ENCODE results near the gene SYT6.
"Not testable (repeated sequence)": the region's sequence is repeated elsewhere in the genome, so short reads cannot be mapped to it uniquely, and the experiment has no call there.

SYT6 gene

DNA sequence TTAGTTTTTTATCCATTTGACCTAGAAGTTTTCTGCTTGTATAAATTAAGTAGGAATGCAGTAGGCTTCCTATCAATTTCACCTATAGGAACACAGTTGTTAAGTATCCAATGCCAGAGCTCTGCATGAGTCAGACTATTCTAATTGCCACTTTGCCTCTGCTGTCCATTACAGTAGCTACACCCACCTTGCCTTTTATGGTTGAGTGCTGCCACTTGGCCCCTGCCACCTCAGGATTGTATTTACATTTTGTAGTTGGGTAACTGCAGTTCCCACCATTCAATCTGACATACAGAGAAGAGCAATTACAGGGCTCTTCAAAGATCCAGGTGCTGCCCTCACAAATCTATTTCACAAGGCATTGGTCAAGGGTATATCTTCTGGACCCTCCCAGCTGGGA is 83.9 kb downstream of the SYT6 start:
- not testable (repeated sequence) for DNase-seq (ENCODE audit: low read depth)

DNA sequence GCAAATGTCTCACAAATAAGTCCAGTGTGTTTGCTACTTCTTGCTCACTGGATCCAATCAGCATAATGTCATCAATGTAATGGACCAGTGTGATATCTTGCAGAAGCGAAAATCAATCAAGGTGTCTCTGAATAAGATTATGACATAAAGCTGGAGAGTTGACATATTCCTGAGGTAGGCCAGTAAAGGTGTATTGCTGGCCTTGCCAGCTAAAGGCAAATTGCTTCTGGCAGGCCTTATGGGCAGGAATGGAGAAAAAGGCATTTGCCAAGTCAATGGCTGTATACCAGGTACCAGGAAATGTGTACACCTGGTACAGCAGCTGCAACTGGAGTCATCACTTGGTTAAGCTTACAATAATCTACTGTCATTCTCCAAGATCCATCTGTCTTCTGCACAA is 85.0 kb downstream of the SYT6 start:
- DNase-seq (ENCODE audit: low read depth), result not testable (repeated sequence)

DNA sequence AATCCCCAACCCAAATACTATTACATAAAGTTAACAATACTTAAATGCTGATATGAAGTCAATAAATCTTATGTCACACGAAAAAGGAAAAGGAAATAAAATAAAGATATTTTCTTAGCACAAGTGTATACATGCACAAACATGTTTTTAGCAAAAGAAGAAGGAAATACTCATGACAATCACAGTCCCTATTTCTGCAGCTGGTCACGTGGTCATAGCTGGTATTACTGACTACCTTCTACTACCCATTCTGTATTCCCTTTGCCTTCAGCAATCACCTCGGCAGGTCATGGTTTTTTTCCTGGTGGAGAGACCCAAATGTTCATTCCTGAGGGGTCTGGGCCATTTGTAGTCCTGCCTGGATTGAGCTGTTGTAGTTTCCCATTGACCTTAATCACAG is 88.0 kb downstream of the SYT6 start:
- DNase-seq (ENCODE audit: low read depth), result not testable (repeated sequence)

DNA sequence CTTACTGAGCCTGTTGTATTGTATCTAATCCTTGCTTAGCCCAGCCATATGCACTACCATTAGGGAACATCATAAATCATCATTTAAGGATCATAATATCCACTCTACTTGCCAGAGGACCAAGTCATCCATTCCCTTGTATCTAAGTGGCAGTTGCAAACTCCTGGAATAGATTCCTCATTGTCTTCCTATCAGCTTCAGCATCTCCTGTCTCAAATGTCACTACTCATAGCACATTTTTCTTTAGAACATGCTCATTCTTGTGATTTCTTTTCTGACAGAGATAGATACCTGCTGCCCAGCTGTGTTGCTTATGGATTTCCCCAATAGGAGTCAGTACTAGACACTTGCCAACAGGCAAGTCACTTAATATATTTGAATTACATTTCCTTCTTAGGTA is 90.1 kb downstream of the SYT6 start:
- no peak for DNase-seq (ENCODE audit: low read depth)

DNA sequence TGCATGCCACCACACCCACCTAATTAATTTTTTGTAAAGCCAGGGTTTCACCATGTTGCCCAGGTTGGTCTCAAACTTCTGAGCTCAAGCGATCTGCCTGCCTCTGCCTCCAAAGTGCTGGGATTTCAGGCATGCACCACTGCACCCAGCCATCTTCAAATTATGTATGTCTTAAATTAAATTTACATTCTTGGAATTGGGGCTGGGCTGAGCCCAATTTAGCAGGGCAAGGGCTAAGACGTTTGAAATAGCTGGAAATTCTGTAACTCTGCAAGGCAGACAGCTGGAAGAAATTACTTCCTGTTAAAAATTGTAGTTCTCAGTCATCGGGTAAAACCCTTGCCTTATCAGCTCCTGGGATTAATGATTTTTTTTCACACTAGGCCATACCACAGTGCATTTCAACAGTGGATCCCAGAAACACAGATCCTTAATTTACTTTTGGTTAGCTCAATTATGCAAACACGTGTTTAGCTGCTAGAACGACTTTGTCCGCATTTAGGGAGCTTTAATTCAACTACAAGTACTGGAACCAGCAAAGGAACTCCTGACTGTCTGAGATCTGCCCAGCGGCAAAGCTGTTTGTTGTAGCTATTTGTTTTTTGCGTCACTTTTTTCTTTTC is 91.1 kb downstream of the SYT6 start:
- DNase-seq (ENCODE audit: low read depth), result no peak

DNA sequence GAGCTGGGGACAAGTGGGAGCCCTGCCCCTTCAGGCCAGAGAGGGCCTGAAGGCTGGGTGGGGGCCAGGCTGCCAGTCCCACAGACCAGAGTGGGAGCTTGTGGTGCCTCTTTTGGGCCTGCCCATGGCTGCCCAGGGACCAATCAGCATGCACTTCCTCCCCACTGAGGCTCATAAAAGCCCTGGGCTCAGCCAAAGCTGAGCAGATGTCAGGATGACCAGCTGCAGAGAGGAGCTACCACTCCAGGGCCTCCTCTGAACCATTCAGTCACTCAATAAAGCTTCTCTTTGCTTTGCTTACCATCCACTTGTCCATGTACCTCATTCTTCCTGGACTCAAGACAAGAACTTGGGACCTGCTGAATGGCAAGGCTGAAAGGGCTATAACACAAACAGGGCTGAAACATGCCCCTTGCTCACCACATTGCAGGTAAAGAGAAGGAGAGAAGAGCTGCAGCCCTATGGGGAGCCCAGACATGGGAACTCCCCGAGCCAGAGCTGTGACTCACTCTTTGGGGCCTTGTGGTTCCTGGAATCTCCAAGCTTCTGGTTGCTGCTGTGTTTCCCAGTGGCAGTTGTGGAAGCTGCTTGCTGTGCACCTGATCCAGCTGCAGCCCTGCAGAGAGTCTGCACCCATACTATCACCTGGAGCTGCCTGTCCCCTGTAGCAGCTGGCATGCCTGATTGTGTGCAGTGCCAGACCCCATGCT is 92.4 kb downstream of the SYT6 start:
- DNase-seq (ENCODE audit: low read depth), result no peak

DNA sequence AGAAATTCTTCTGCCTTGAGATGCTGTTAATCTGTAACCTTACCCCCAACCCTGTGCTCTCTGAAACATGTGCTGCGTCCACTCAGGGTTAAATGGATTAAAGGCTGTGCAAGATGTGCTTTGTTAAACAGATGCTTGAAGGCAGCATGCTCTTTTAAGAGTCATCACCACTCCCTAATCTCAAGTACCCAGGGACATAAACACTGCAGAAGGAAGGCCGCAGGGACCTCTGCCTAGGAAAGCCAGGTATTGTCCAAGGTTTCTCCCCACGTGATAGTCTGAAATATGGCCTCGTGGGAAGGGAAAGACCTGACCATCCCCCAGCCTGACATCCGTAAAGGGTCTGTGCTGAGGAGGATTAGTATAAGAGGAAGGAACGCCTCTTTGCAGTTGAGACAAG is 95.4 kb downstream of the SYT6 start:
- not testable (repeated sequence) for DNase-seq (ENCODE audit: low read depth)

DNA sequence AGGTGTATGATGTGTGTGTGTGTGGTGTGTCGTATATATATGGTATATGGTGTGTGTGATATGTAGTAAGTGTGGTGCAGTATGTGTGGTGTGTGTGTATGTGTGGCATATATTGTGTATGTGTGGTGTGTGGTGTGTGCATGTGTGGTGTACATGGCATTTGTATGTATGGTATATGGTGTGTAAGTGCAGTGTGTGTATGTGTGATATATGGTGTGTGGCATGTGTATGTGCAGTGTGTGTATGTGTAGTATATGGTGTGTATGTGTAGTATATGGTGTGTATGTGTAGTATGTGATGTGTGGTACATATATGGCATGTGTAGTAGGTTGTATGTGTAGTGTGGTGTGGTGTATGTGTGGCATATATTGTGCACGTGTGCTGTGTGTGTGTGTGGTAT is 99.5 kb downstream of the SYT6 start:
- no peak for DNase-seq (ENCODE audit: low read depth)

DNA sequence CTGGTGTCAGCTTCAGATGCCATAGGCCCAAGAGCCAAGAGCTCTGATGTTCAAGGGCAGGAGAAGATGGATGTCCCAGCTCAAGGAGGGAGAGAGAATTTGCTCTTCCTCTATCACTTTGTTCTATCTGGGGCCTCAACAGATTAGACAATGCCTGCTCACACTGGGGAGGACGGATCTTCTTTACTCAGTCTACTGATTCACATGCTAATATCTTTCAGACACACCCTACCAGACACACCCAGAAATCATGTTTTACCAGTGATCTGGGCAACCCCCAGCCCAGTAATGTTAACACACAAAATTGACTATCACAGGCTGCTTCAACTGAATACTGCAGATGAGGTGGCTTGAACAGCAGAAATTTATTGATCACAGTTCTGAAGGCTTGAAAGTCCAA is 105.4 kb downstream of the SYT6 start:
- no peak for DNase-seq (ENCODE audit: low read depth)

DNA sequence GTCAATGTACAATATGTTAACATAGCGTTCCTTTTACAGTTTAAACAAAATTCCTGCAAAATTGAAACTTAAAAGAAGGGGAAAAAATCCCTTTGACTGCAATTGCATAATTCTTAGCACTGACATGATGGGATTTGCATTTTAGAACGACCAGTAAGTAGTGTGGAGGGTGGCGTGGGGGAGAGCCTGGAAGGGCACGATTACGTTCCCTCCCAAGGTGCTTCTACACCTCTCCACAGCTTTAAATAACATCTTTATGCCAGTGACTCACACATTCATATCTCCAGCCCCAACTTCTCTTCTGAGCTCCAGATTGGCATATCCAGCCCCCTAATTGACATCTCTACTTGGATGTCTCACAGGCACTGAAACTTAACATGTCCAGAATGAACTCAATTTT is 110.1 kb downstream of the SYT6 start:
- DNase-seq (ENCODE audit: low read depth), result no peak

DNA sequence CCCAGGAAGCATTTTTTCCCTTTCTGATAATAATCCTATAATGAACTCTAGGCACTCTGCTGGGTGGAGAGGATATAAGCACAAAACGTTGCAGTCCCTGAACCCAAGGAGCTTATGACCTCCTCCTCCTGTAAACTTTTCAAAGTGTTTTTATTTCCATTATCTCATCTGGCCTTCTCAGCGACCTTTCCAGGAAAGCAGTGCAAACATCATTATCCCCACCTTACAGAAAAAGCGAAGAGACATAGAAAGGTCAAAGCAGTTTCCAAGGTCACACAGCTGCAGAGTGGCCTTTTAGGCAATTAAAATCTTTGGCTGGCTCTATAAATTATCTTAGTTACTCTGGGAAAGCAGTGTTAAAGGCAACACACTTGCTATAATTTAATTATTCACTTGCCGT is 110.6 kb downstream of the SYT6 start:
- DNase-seq (ENCODE audit: low read depth), result no peak

DNA sequence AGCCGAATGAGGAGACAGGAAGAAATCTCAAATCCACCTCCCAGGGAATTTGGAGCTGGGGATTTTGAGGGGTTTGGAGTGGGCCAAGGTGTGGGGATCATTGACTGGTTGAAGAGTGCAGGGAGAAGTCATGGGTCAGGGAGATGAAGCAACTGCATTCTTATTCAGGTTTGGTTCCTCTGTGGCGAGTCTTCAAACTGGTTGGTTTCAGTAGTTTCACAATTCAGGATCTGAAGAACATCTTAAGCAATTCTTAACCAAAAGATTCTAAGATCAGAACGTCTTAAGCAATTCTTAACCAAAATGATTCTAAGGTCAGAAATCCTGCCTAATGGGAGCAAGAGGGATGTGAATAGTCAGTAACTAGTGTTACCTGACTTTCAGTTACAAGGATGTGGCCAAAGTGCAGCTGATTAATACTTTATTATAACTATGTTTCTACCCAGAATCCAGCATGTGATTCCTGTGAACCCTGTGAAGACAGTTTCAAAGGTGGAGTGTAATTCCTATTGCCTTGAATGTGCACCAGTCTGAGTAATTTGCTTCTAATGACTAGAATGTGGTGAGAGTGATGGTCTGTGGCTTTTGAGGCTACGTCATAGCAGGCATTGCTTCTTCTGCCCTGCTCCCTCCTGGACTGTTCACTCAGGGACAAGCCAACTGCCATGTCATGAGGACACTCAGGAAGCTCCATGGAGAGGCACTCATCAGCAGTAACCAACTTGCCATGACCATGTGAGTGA is 113.2 kb downstream of the SYT6 start:
- no peak for DNase-seq (ENCODE audit: low read depth)

Data from activated T-cell treated with anti-CD3 and anti-CD28 coated beads for 48 hours (primary cell).